Choroid plexus epithelial cell (primary cell): ENCODE results near the gene PIK3AP1.

Experiments used
- DNase-seq: peaks from one replicate; pipeline ENCODE4 v3.0.0-alpha.2; 2010; ENCODE audit warnings: low read depth
- H3K4me3 ChIP-seq: 2 replicates; pipeline ENCODE4 v1.5.1; 2011; ENCODE audit warnings: low read depth, mild to moderate bottlenecking, control low read depth, low read length, moderate library complexity
- TF ChIP-seq, protein P1 (sequence below): conservative IDR thresholded peaks from 2 replicates; pipeline ENCODE4 v1.5.1; 2011; ENCODE audit warnings: low read depth, mild to moderate bottlenecking, control low read depth, inconsistent platforms, low read length, moderate library complexity

PIK3AP1 gene

DNA sequence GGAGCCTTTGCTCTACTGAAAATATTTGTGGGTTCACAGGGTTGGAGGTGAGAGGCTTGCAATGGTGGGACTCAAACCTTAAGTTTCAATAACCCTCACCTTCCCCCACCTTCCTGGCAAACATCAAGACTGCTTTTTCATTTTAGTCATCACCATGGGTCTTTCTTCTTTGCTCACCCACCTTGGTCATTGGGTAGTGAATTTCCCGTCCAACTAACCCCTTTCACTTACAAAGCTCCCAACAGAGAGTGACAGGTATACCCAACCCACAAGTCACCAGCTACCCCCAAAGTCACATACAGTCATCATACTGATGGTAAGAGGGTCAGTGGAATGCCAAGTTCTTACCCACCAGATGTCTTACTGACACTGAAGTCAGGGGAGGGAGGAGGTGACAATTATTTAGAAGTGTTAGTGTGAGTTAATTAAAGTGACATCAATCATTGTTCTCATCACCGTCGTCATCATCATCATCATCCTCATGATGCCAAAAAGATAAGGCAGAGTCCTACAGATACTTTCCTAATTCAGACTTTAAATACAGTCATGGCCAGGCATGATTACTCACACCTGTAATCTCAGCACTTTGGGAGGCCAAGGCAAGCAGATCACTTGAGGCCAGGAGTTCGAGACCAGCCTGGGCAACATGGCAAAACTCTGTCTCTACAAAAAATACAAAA lies 49.0 kb downstream of the PIK3AP1 start:
- TF ChIP-seq, protein P1, sequence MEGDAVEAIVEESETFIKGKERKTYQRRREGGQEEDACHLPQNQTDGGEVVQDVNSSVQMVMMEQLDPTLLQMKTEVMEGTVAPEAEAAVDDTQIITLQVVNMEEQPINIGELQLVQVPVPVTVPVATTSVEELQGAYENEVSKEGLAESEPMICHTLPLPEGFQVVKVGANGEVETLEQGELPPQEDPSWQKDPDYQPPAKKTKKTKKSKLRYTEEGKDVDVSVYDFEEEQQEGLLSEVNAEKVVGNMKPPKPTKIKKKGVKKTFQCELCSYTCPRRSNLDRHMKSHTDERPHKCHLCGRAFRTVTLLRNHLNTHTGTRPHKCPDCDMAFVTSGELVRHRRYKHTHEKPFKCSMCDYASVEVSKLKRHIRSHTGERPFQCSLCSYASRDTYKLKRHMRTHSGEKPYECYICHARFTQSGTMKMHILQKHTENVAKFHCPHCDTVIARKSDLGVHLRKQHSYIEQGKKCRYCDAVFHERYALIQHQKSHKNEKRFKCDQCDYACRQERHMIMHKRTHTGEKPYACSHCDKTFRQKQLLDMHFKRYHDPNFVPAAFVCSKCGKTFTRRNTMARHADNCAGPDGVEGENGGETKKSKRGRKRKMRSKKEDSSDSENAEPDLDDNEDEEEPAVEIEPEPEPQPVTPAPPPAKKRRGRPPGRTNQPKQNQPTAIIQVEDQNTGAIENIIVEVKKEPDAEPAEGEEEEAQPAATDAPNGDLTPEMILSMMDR: no peak
- no peak for DNase-seq
- H3K4me3 ChIP-seq: no peak overlapping the region

DNA sequence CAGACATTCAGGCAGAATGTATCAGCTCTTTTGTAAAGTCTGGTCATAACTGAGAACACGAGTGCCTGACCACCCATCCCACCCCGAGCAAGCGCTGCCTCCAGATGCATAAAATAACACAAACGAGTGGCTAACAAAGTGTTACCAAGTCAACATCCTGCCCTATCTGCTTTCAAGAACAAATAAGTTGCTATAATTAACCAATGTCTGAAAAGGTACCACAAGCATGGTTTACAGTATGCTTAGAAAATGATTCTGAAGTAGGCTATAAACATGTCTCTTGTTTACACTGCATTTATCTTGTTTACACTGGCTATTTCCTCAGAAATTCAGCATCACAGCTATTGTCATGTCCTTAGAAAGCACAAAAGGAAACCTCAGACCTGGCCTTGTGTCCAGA lies 49.5 kb downstream of the PIK3AP1 start:
- TF ChIP-seq, protein P1: no peak
- no peak for DNase-seq
- no peak overlapping the region for H3K4me3 ChIP-seq

DNA sequence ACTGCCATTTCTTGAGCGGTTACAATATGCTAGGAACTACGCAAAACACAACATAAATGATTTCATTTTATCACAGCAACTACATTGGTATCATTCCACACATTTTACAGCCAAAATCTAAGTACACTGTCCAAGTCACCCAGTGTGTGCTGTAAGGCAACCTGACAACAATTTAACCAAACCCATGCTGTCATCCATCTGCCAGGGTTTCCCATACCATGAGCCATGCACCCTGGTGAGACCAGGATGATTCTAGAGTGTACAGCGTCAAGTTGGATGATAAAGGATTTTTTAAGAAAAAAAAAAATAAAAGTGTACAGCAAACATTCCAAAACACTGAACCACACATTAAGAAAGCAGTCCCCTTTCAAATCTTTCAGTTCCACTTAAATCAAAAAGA lies 52.9 kb downstream of the PIK3AP1 start:
- no peak overlapping the region for H3K4me3 ChIP-seq
- DNase-seq: no peak
- TF ChIP-seq, protein P1: no peak

DNA sequence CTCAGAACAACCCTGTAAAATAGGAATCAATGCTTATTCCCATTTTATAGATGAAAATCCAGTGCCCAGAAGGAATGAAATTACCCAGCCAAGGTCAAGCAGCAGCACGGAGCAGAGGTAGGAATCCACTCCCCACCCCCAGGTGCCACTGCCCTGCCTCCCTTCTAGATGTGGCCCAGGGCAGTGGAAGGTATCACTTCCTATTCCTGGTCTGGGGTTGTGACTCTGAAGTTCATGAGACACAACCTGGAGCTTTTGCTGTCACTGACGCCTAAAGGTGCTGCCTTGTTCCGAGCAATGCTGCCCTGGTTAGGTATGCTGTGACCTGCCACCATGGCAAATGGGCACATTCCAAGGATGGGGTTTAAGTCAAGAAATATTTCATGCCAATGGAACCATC lies 53.6 kb downstream of the PIK3AP1 start:
- no peak overlapping the region for H3K4me3 ChIP-seq
- TF ChIP-seq, protein P1: no peak
- no peak for DNase-seq

GRCh38 chr10:96665306-96665705 lies 55.0 kb downstream of the PIK3AP1 start:
- TF ChIP-seq, protein P1: no peak
- DNase-seq: peak; percentile 64
- H3K4me3 ChIP-seq: no peak overlapping the region

GRCh38 chr10:96664563-96664962 lies 55.8 kb downstream of the PIK3AP1 start:
- no peak overlapping the region for H3K4me3 ChIP-seq
- no peak for DNase-seq

More at GRCh38 chr10:96664563-96664962, 55.8 kb downstream of the PIK3AP1 start:
- TF ChIP-seq, protein P1: no peak
